ENCODE measurements around the gene AOAH. TPM values are rescaled to one million over a fixed set of nuclear protein-coding genes. Genes with fewer than 3 reads are reported as not detected.
"Not testable (repeated sequence)": the region's sequence is repeated elsewhere in the genome, so short reads cannot be mapped to it uniquely, and the experiment has no call there.

Gene AOAH
- total RNA-seq, 5 donors from 2014 or later (not counting 1 experiment from before 2014, with no cell fraction given), result 13.0 to 78.5 (median 27.5) TPM

DNA sequence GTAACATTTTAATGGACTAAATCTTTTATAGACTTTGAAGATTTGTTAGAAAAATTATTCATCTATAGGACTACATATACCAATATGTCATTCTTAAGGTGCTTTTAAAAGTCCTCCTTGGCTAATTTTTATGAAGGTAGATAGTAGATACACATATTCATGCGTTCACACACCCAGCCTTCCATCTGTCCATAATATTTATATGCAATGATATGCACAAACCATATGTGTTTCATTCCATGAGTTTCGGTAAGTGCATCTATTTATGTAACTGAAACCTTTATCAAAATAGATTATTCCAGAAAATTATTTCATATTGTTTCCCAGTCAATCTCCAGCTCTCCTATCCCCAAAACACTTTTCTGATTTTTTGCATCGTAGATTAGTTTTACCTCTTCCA lies 233.0 kb downstream of the AOAH start:
- DNase-seq (no peak), ATAC-seq (replicated peaks in 1 of 4) (no peak)
- Mint-ChIP-seq H3K9me3 (no peaks in the 10 kb centered on the region), H3K36me3 (no peaks in the 10 kb centered on the region), H3K4me3 (no peak overlapping the region), H3K27ac (no peak overlapping the region), H3K4me1 (peaks cover 0 to 2% (median 1%) of the 10 kb centered on the region in 3 donors), H3K27me3 (peaks cover 2 to 3% of the 10 kb centered on the region in 2 donors)
- H3K9me3 ChIP-seq, result no peaks in the 10 kb centered on the region
- POLR2A ChIA-PET, result no interaction called here
- no peak overlapping the region for H3K27ac ChIP-seq (ENCODE audit: low read length)
- H3K36me3 ChIP-seq (ENCODE audit: control insufficient read depth in 2 of 2, extremely low read depth in 1 of 2, insufficient read depth in 1 of 2, low read length in 1 of 2), result no peaks in the 10 kb centered on the region
- peaks cover 0 to under 1% of the 10 kb centered on the region in 2 experiments for H3K27me3 ChIP-seq (replicated peaks in 1 of 2; ENCODE audit: control insufficient read depth in 2 of 2, extremely low read depth in 1 of 2, insufficient read depth in 2 of 2, low read length in 1 of 2)
- CTCF ChIA-PET, result interaction anchor here (0.7 to 6.1 kb wide), 5 partner anchors 232 to 709 kb away, joined by 3 to 137 read pairs (median 6); no protein-coding TSS in a partner anchor
- no CpG with 5 or more reads among the region's 3 CpGs for WGBS (ENCODE audit: insufficient coverage)
- no peak overlapping the region for H3K4me3 ChIP-seq (ENCODE audit: control insufficient read depth in 1 of 2, extremely low read depth in 1 of 2, low read length in 1 of 2)
- H3K4me1 ChIP-seq (ENCODE audit: control insufficient read depth in 1 of 2, extremely low read depth in 1 of 2, insufficient read depth in 2 of 2, low read length in 2 of 2), result no peaks in the 10 kb centered on the region

DNA sequence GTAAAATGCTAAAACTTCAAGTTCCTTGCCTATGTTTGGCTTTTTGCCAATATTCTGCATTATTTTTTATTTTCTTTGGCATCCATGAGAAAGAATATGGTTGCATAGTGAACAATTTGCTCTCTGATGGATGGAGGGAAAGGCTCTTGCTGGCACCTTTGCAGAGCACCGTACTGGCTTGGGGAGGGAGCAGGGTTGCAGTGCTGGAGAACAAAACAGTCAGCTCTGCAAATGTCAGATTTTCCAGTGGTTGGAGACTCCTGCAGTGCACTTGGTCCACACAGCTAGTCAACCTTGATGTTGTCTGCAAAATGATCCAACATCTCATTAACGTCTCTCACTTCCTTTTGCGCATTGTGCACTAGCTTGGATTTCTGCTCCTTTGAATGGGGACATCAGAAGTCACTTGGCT lies 233.9 kb downstream of the AOAH start:
- WGBS (ENCODE audit: insufficient coverage), result 100% methylated on average over 1 of the region's 3 CpGs
- Mint-ChIP-seq H3K36me3 (no peaks in the 10 kb centered on the region), H3K4me1 (peaks cover 0 to 2% (median 1%) of the 10 kb centered on the region in 3 donors), H3K27ac (no peak overlapping the region), H3K27me3 (peaks cover 0 to 3% of the 10 kb centered on the region in 2 donors), H3K4me3 (no peak overlapping the region), H3K9me3 (no peaks in the 10 kb centered on the region)
- POLR2A ChIA-PET, result no interaction called here
- no peaks in the 10 kb centered on the region for H3K4me1 ChIP-seq (ENCODE audit: control insufficient read depth in 1 of 2, extremely low read depth in 1 of 2, insufficient read depth in 2 of 2, low read length in 2 of 2)
- H3K4me3 ChIP-seq (ENCODE audit: control insufficient read depth in 1 of 2, extremely low read depth in 1 of 2, low read length in 1 of 2), result no peak overlapping the region
- DNase-seq (no peak), ATAC-seq (replicated peaks in 1 of 4) (no peak)
- H3K27me3 ChIP-seq (replicated peaks in 1 of 2; ENCODE audit: control insufficient read depth in 2 of 2, extremely low read depth in 1 of 2, insufficient read depth in 2 of 2, low read length in 1 of 2), result no peaks in the 10 kb centered on the region
- H3K36me3 ChIP-seq (ENCODE audit: control insufficient read depth in 2 of 2, extremely low read depth in 1 of 2, insufficient read depth in 1 of 2, low read length in 1 of 2), result no peaks in the 10 kb centered on the region
- CTCF ChIA-PET, result interaction anchor here (1.6 to 6.1 kb wide), 6 partner anchors 181 to 710 kb away, joined by 4 to 137 read pairs (median 8); no protein-coding TSS in a partner anchor
- H3K9me3 ChIP-seq, result no peaks in the 10 kb centered on the region
- no peak overlapping the region for H3K27ac ChIP-seq (ENCODE audit: low read length)

GRCh38 chr7:36488672-36489071 lies 235.6 kb downstream of the AOAH start:
- ATAC-seq (replicated peaks in 1 of 4); H3K4me1 ChIP-seq (ENCODE audit: control insufficient read depth in 1 of 2, extremely low read depth in 1 of 2, insufficient read depth in 2 of 2, low read length in 2 of 2); H3K27me3 ChIP-seq (replicated peaks in 1 of 2; ENCODE audit: control insufficient read depth in 2 of 2, extremely low read depth in 1 of 2, insufficient read depth in 2 of 2, low read length in 1 of 2); H3K9me3 ChIP-seq; H3K9me3 Mint-ChIP-seq; H3K4me3 ChIP-seq (ENCODE audit: control insufficient read depth in 1 of 2, extremely low read depth in 1 of 2, low read length in 1 of 2); H3K36me3 ChIP-seq (ENCODE audit: control insufficient read depth in 2 of 2, extremely low read depth in 1 of 2, insufficient read depth in 1 of 2, low read length in 1 of 2); H3K36me3 Mint-ChIP-seq; H3K27ac ChIP-seq (ENCODE audit: low read length); H3K27me3 Mint-ChIP-seq; DNase-seq; H3K27ac Mint-ChIP-seq; H3K4me1 Mint-ChIP-seq; H3K4me3 Mint-ChIP-seq: not testable (repeated sequence)
- ChIA-PET POLR2A (interaction anchor here in 1 of 2 donors (0.7 kb wide), 1 partner anchor 113 kb away, joined by 3 read pairs; no protein-coding TSS in a partner anchor), CTCF (interaction anchor here (0.6 to 6.1 kb wide), 7 partner anchors 141 to 711 kb away, joined by 3 to 137 read pairs (median 9); no protein-coding TSS in a partner anchor)
- WGBS (ENCODE audit: insufficient coverage), result 60% methylated on average over 1 of the region's 5 CpGs

GRCh38 chr7:36487756-36488336 lies 236.4 kb downstream of the AOAH start:
- WGBS (ENCODE audit: insufficient coverage), result no CpG with 5 or more reads among the region's 4 CpGs
- peaks cover 0 to 2% (median 1%) of the 10 kb centered on the region in 3 donors for H3K4me1 Mint-ChIP-seq
- Histone ChIP-seq H3K4me3 (ENCODE audit: control insufficient read depth in 1 of 2, extremely low read depth in 1 of 2, low read length in 1 of 2) (no peak overlapping the region), H3K36me3 (ENCODE audit: control insufficient read depth in 2 of 2, extremely low read depth in 1 of 2, insufficient read depth in 1 of 2, low read length in 1 of 2) (no peaks in the 10 kb centered on the region), H3K4me1 (ENCODE audit: control insufficient read depth in 1 of 2, extremely low read depth in 1 of 2, insufficient read depth in 2 of 2, low read length in 2 of 2) (no peaks in the 10 kb centered on the region), H3K27ac (ENCODE audit: low read length) (no peak overlapping the region), H3K9me3 (no peaks in the 10 kb centered on the region), H3K27me3 (replicated peaks in 1 of 2; ENCODE audit: control insufficient read depth in 2 of 2, extremely low read depth in 1 of 2, insufficient read depth in 2 of 2, low read length in 1 of 2) (peaks cover 0 to 2% of the 10 kb centered on the region in 2 experiments)
- no peaks in the 10 kb centered on the region for H3K9me3 Mint-ChIP-seq
- H3K27ac Mint-ChIP-seq, result peak overlapping the region in 1 of 2 donors; percentile 61
- peak in 22 of 35 experiments; percentile 8 to 81 (median 28) for DNase-seq
- CTCF ChIA-PET, result interaction anchor here (0.5 to 6.1 kb wide), 43 partner anchors 9 to 1709 kb away, joined by 3 to 137 read pairs (median 4); no protein-coding TSS in a partner anchor
- peaks cover 0 to 3% of the 10 kb centered on the region in 2 donors for H3K27me3 Mint-ChIP-seq
- H3K36me3 Mint-ChIP-seq, result no peaks in the 10 kb centered on the region
- POLR2A ChIA-PET, result interaction anchor here (0.7 to 0.9 kb wide), 2 partner anchors 91 to 697 kb away, joined by 3 to 5 read pairs; no protein-coding TSS in a partner anchor
- H3K4me3 Mint-ChIP-seq, result no peak overlapping the region
- ATAC-seq (replicated peaks in 1 of 4), result peak in 3 of 4 experiments; percentile 60 to 71 (median 70)

GRCh38 chr7:36486336-36486735 lies 238.0 kb downstream of the AOAH start:
- DNase-seq (no peak), ATAC-seq (replicated peaks in 1 of 4) (no peak)
- Mint-ChIP-seq H3K27ac (no peak overlapping the region), H3K9me3 (peaks cover 0 to 4% (median 1%) of the 10 kb centered on the region in 3 donors), H3K4me3 (no peak overlapping the region), H3K4me1 (peaks cover 0 to 4% (median 1%) of the 10 kb centered on the region in 3 donors), H3K27me3 (peaks cover 0 to 3% of the 10 kb centered on the region in 2 donors), H3K36me3 (no peaks in the 10 kb centered on the region)
- POLR2A ChIA-PET, result no interaction called here
- peaks cover 0 to 6% of the 10 kb centered on the region in 2 experiments for H3K27me3 ChIP-seq (replicated peaks in 1 of 2; ENCODE audit: control insufficient read depth in 2 of 2, extremely low read depth in 1 of 2, insufficient read depth in 2 of 2, low read length in 1 of 2)
- H3K9me3 ChIP-seq, result no peaks in the 10 kb centered on the region
- no peak overlapping the region for H3K4me3 ChIP-seq (ENCODE audit: control insufficient read depth in 1 of 2, extremely low read depth in 1 of 2, low read length in 1 of 2)
- CTCF ChIA-PET, result interaction anchor here (2.0 to 4.4 kb wide), 3 partner anchors 696 to 713 kb away, joined by 9 to 47 read pairs (median 24); no protein-coding TSS in a partner anchor
- H3K36me3 ChIP-seq (ENCODE audit: control insufficient read depth in 2 of 2, extremely low read depth in 1 of 2, insufficient read depth in 1 of 2, low read length in 1 of 2), result no peaks in the 10 kb centered on the region
- H3K4me1 ChIP-seq (ENCODE audit: control insufficient read depth in 1 of 2, extremely low read depth in 1 of 2, insufficient read depth in 2 of 2, low read length in 2 of 2), result no peaks in the 10 kb centered on the region
- H3K27ac ChIP-seq (ENCODE audit: low read length), result no peak overlapping the region
- WGBS (ENCODE audit: insufficient coverage), result 90% methylated on average over 1 of the region's 4 CpGs

- Histone ChIP-seq H3K4me1 (ENCODE audit: control insufficient read depth in 1 of 2, extremely low read depth in 1 of 2, insufficient read depth in 2 of 2, low read length in 2 of 2) (no peaks in the 10 kb centered on the region), H3K27ac (ENCODE audit: low read length) (no peak overlapping the region), H3K9me3 (no peaks in the 10 kb centered on the region), H3K4me3 (ENCODE audit: control insufficient read depth in 1 of 2, extremely low read depth in 1 of 2, low read length in 1 of 2) (no peak overlapping the region), H3K36me3 (ENCODE audit: control insufficient read depth in 2 of 2, extremely low read depth in 1 of 2, insufficient read depth in 1 of 2, low read length in 1 of 2) (no peaks in the 10 kb centered on the region), H3K27me3 (replicated peaks in 1 of 2; ENCODE audit: control insufficient read depth in 2 of 2, extremely low read depth in 1 of 2, insufficient read depth in 2 of 2, low read length in 1 of 2) (peaks cover 0 to 6% of the 10 kb centered on the region in 2 experiments)
- no peaks in the 10 kb centered on the region for H3K36me3 Mint-ChIP-seq
- no peak overlapping the region for H3K27ac Mint-ChIP-seq
- H3K4me3 Mint-ChIP-seq, result no peak overlapping the region
- ChIA-PET POLR2A (no interaction called here), CTCF (interaction anchor here (0.6 kb wide), 2 partner anchors 296 to 408 kb away, joined by 3 to 6 read pairs; no protein-coding TSS in a partner anchor)
- peaks cover 0 to 3% of the 10 kb centered on the region in 2 donors for H3K27me3 Mint-ChIP-seq
- ATAC-seq (replicated peaks in 1 of 4) (no peak), DNase-seq (no peak)
- peaks cover 7 to 16% (median 11%) of the 10 kb centered on the region in 3 donors for H3K4me1 Mint-ChIP-seq
- WGBS (ENCODE audit: insufficient coverage), result 71% methylated on average over 4 of the region's 8 CpGs
- peaks cover 0 to 20% (median 15%) of the 10 kb centered on the region in 3 donors for H3K9me3 Mint-ChIP-seq
Measured at GRCh38 chr7:36484265-36484664, 240.0 kb downstream of the AOAH start.
